Measurements from ENCODE around the gene FCRL2. TPM values are rescaled to one million over a fixed set of nuclear protein-coding genes. Genes with fewer than 3 reads are reported as not detected.

Gene FCRL2
- total and polyA plus RNA-seq, 2 experiments from 2014 or later = not detected

- no peak overlapping the region for H3K4me2 ChIP-seq
- Mint-ChIP-seq H3K4me1 (peaks cover 5% of the 10 kb centered on the region; the same call in 2 of the 3 replicates), H3K27me3 (ENCODE audit: insufficient read depth, low read depth, poor library complexity) (no peaks in the 10 kb centered on the region), H3K27ac (no peak overlapping the region), H3K4me3 (no peak overlapping the region), H3K36me3 (ENCODE audit: low read depth) (no peaks in the 10 kb centered on the region), H3K9me3 (no peaks in the 10 kb centered on the region)
- peaks cover 7% of the 10 kb centered on the region; the same call in 1 of the 2 replicates for H3K9me2 ChIP-seq (ENCODE audit: insufficient read depth)
- no peak overlapping the region for H2AFZ ChIP-seq
- H3K36me3 ChIP-seq (ENCODE audit: insufficient read depth) = no peaks in the 10 kb centered on the region
- no peaks in the 10 kb centered on the region for H3F3A ChIP-seq (replicated peaks; ENCODE audit: low read depth)
- no peak overlapping the region for H3K27ac ChIP-seq (ENCODE audit: low read depth)
- no peaks in the 10 kb centered on the region for H3K4me1 ChIP-seq (ENCODE audit: insufficient read depth)
- H4K20me1 ChIP-seq (replicated peaks; ENCODE audit: insufficient read depth) = no peaks in the 10 kb centered on the region
- H3K4me3 ChIP-seq = no peak overlapping the region
- DNase-seq (ENCODE audit: low spot score) = no peak
- no peak for ATAC-seq
- no peaks in the 10 kb centered on the region for H3K79me2 ChIP-seq (replicated peaks; ENCODE audit: insufficient read depth)
- H3K27me3 ChIP-seq (ENCODE audit: insufficient read depth) = no peaks in the 10 kb centered on the region
- no peak for TF ChIP-seq NANOG (IDR thresholded peaks at IDR 0.05; ENCODE audit: borderline replicate concordance)
These were observed 6.0 kb upstream of the FCRL2 start for GRCh38 chr1:157782931-157783330.

- Histone ChIP-seq H3K27ac (ENCODE audit: low read depth) (no peak overlapping the region), H3K36me3 (ENCODE audit: insufficient read depth) (no peaks in the 10 kb centered on the region), H3K4me3 (no peak overlapping the region), H3K9me2 (ENCODE audit: insufficient read depth) (peaks cover 7% of the 10 kb centered on the region; the same call in 1 of the 2 replicates), H3K79me2 (replicated peaks; ENCODE audit: insufficient read depth) (no peaks in the 10 kb centered on the region), H3F3A (replicated peaks; ENCODE audit: low read depth) (no peaks in the 10 kb centered on the region), H3K4me1 (ENCODE audit: insufficient read depth) (no peaks in the 10 kb centered on the region), H3K4me2 (no peak overlapping the region), H3K27me3 (ENCODE audit: insufficient read depth) (no peaks in the 10 kb centered on the region), H2AFZ (no peak overlapping the region), H4K20me1 (replicated peaks; ENCODE audit: insufficient read depth) (no peaks in the 10 kb centered on the region)
- no peaks in the 10 kb centered on the region for H3K9me3 Mint-ChIP-seq
- H3K36me3 Mint-ChIP-seq (ENCODE audit: low read depth) = no peaks in the 10 kb centered on the region
- H3K4me1 Mint-ChIP-seq = peaks cover 5% of the 10 kb centered on the region; the same call in 2 of the 3 replicates
- no peak overlapping the region for H3K27ac Mint-ChIP-seq
- no peak overlapping the region for H3K4me3 Mint-ChIP-seq
- H3K27me3 Mint-ChIP-seq (ENCODE audit: insufficient read depth, low read depth, poor library complexity) = no peaks in the 10 kb centered on the region
- DNase-seq (ENCODE audit: low spot score) = no peak
- no peak for ATAC-seq
- TF ChIP-seq EZH2 (IDR thresholded peaks at IDR 0.05; ENCODE audit: low read depth, unreplicated experiment) = no peak
- TF ChIP-seq, protein P1, sequence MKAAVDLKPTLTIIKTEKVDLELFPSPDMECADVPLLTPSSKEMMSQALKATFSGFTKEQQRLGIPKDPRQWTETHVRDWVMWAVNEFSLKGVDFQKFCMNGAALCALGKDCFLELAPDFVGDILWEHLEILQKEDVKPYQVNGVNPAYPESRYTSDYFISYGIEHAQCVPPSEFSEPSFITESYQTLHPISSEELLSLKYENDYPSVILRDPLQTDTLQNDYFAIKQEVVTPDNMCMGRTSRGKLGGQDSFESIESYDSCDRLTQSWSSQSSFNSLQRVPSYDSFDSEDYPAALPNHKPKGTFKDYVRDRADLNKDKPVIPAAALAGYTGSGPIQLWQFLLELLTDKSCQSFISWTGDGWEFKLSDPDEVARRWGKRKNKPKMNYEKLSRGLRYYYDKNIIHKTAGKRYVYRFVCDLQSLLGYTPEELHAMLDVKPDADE (IDR thresholded peaks at IDR 0.05) = no peak
- no peak for TF ChIP-seq POLR2AphosphoS5 (IDR thresholded peaks at IDR 0.05; ENCODE audit: low read depth)
- TF ChIP-seq CREB1 (CRISPR knock-in tag; IDR thresholded peaks at IDR 0.05; ENCODE audit: low read depth) = no peak
- TF ChIP-seq, protein P2, sequence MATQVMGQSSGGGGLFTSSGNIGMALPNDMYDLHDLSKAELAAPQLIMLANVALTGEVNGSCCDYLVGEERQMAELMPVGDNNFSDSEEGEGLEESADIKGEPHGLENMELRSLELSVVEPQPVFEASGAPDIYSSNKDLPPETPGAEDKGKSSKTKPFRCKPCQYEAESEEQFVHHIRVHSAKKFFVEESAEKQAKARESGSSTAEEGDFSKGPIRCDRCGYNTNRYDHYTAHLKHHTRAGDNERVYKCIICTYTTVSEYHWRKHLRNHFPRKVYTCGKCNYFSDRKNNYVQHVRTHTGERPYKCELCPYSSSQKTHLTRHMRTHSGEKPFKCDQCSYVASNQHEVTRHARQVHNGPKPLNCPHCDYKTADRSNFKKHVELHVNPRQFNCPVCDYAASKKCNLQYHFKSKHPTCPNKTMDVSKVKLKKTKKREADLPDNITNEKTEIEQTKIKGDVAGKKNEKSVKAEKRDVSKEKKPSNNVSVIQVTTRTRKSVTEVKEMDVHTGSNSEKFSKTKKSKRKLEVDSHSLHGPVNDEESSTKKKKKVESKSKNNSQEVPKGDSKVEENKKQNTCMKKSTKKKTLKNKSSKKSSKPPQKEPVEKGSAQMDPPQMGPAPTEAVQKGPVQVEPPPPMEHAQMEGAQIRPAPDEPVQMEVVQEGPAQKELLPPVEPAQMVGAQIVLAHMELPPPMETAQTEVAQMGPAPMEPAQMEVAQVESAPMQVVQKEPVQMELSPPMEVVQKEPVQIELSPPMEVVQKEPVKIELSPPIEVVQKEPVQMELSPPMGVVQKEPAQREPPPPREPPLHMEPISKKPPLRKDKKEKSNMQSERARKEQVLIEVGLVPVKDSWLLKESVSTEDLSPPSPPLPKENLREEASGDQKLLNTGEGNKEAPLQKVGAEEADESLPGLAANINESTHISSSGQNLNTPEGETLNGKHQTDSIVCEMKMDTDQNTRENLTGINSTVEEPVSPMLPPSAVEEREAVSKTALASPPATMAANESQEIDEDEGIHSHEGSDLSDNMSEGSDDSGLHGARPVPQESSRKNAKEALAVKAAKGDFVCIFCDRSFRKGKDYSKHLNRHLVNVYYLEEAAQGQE (IDR thresholded peaks at IDR 0.05; ENCODE audit: unreplicated experiment) = no peak
- no peak for TF ChIP-seq JUNB (IDR thresholded peaks at IDR 0.05; ENCODE audit: unreplicated experiment)
- TF ChIP-seq EZH2phosphoT487 (IDR thresholded peaks at IDR 0.05; ENCODE audit: unreplicated experiment) = no peak
- no peak for TF ChIP-seq ZNF462 (CRISPR knock-in tag; IDR thresholded peaks at IDR 0.05)
- TF ChIP-seq, protein P3, sequence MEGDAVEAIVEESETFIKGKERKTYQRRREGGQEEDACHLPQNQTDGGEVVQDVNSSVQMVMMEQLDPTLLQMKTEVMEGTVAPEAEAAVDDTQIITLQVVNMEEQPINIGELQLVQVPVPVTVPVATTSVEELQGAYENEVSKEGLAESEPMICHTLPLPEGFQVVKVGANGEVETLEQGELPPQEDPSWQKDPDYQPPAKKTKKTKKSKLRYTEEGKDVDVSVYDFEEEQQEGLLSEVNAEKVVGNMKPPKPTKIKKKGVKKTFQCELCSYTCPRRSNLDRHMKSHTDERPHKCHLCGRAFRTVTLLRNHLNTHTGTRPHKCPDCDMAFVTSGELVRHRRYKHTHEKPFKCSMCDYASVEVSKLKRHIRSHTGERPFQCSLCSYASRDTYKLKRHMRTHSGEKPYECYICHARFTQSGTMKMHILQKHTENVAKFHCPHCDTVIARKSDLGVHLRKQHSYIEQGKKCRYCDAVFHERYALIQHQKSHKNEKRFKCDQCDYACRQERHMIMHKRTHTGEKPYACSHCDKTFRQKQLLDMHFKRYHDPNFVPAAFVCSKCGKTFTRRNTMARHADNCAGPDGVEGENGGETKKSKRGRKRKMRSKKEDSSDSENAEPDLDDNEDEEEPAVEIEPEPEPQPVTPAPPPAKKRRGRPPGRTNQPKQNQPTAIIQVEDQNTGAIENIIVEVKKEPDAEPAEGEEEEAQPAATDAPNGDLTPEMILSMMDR (conservative IDR thresholded peaks at IDR 0.05; ENCODE audit: low read depth in 2 of 2) = no peak
These were observed 4.1 kb upstream of the FCRL2 start for GRCh38 chr1:157781048-157781447.

All from GM23338 (cell line).